HepG2 (cell line): Measurements from ENCODE around the gene THOC6. TPM values are rescaled to one million over a fixed set of nuclear protein-coding genes. Genes with fewer than 3 reads are reported as not detected.

ENCODE experiments used
- ATAC-seq: fragments of 200-7000 bp; cut with Tn5 transposase; 3 replicates; pipeline ENCODE4 v1.9.1; 2020; ENCODE audit warnings: mild to moderate bottlenecking, moderate library complexity
- BruUV-seq: library from RNA; stranded (reverse); fragments of 400-500 nt; replicated peaks from 2 replicates; lab custom pipeline; 2021; lab: Mats Ljungman, UMichigan
- CTCF ChIA-PET: fragments of 300-600 bp; formaldehyde crosslinking; extraction: SDS; loops from one replicate; lab custom pipeline; 2021; ENCODE audit warnings: low total read pairs, inconsistent platforms, low intra/inter-chr PET ratio; lab: Yijun Ruan, JAX
- POLR2A ChIA-PET: fragments of 350-600 bp; sonication (Branson Sonifier 250); formaldehyde crosslinking; loops from one replicate; lab custom pipeline; 2020; ENCODE audit warnings: antibody characterized with exemption, inconsistent platforms; lab: Yijun Ruan, JAX
- DNase-seq: peaks from one replicate; pipeline ENCODE4 v3.0.0-alpha.2; 2015; ENCODE audit warnings: low spot score
- FAIRE-seq: peaks from 3 replicates; lab custom pipeline; 2011; peaks lifted over from hg19 to GRCh38; lab: Jason Lieb, UNC
- H2AFZ ChIP-seq: one replicate; pipeline ENCODE4 v1.6.1; 2011; ENCODE audit warnings: low read length, inconsistent platforms
- H3K27ac ChIP-seq: fragments of 300-600 bp; 3 replicates; pipeline ENCODE4 v1.8.0; 2011; ENCODE audit warnings: mixed run types, mild to moderate bottlenecking, mixed read lengths, low read length, inconsistent platforms; ENCODE audit not compliant: insufficient read depth; ENCODE audit errors: extremely low read length
- H3K27me3 ChIP-seq, 2 experiments: fragments of 200-600 bp in 1 of 2; 2 replicates in 1 of 2; 3 replicates in 1 of 2; pipeline versions ENCODE4 v1.6.0 to v1.8.0; 2011; ENCODE audit warnings: low read length in 2 of 2, mild to moderate bottlenecking in 2 of 2, moderate library complexity in 2 of 2, inconsistent platforms in 1 of 2; ENCODE audit not compliant: insufficient read depth in 2 of 2, control insufficient read depth in 1 of 2
- H3K36me3 ChIP-seq, 2 experiments: fragments of 200-600 bp in 1 of 2; replicated peaks in 1 of 2; 2 replicates in 1 of 2; 3 replicates in 1 of 2; pipeline versions ENCODE4 v1.5.1 to v1.8.0; 2011; ENCODE audit warnings: low read length in 2 of 2, inconsistent platforms in 1 of 2; ENCODE audit not compliant: insufficient read depth in 2 of 2, control insufficient read depth in 1 of 2
- H3K4me1 ChIP-seq: 2 replicates; pipeline ENCODE4 v1.5.1; 2012; ENCODE audit warnings: low read length, inconsistent platforms; ENCODE audit not compliant: insufficient read depth
- H3K4me2 ChIP-seq: 2 replicates; pipeline ENCODE4 v1.6.0; 2011; ENCODE audit warnings: low read depth, low read length, inconsistent platforms
- H3K4me3 ChIP-seq, 3 experiments: fragments of 200-600 bp in 1 of 3; sonication (generic), shearing (Covaris generic) in 1 of 3; replicated peaks in 1 of 3; 2 replicates each; pipeline ENCODE4 v1.5.1; 2011 to 2016; ENCODE audit warnings: low read length in 3 of 3, inconsistent platforms in 2 of 3, low read depth in 2 of 3, mild to moderate bottlenecking in 2 of 3, control low read depth in 1 of 3, mixed read lengths in 1 of 3; ENCODE audit not compliant: insufficient read depth in 1 of 3
- H3K79me2 ChIP-seq: one replicate; pipeline ENCODE4 v1.6.1; 2011; ENCODE audit warnings: low read length, inconsistent platforms; ENCODE audit not compliant: insufficient read depth
- H3K9ac ChIP-seq: 2 replicates; pipeline ENCODE4 v1.6.0; 2011; ENCODE audit warnings: mild to moderate bottlenecking, low read depth, low read length, inconsistent platforms; ENCODE audit not compliant: insufficient read depth
- H3K9me3 ChIP-seq: 2 replicates; pipeline ENCODE4 v1.5.1; 2012; ENCODE audit warnings: mild to moderate bottlenecking, low read length
- H4K20me1 ChIP-seq: 2 replicates; pipeline ENCODE4 v1.6.0; 2011; ENCODE audit warnings: inconsistent platforms, mild to moderate bottlenecking, low read length, moderate library complexity; ENCODE audit not compliant: insufficient read depth
- GATAD2A ChIP-seq: IDR thresholded peaks from 2 replicates; pipeline ENCODE4 v1.6.1; 2016
- IKZF4 ChIP-seq: sonication (generic); formaldehyde crosslinking; IDR thresholded peaks from 2 replicates; pipeline ENCODE4 v1.5.1; 2020; ENCODE audit warnings: borderline replicate concordance, mild to moderate bottlenecking, low read depth, missing genetic modification reagents; ENCODE audit errors: not compliant biosample characterization
- IRF9 ChIP-seq: sonication (generic); formaldehyde crosslinking; IDR thresholded peaks from 2 replicates; pipeline ENCODE4 v1.8.0; 2022; ENCODE audit warnings: missing genetic modification reagents, mild to moderate bottlenecking, borderline replicate concordance
- KDM2A ChIP-seq: sonication (generic); formaldehyde crosslinking; IDR thresholded peaks from 2 replicates; pipeline ENCODE4 v1.4.0; 2020; ENCODE audit warnings: low read depth, missing genetic modification reagents, borderline replicate concordance
- MXD4 ChIP-seq: IDR thresholded peaks from 2 replicates; pipeline ENCODE4 v1.6.1; 2016; ENCODE audit warnings: mild to moderate bottlenecking, missing biosample characterization, missing genetic modification reagents
- ZBTB7B ChIP-seq: sonication (generic); formaldehyde crosslinking; IDR thresholded peaks from 2 replicates; pipeline ENCODE4 v1.4.0; 2020; ENCODE audit warnings: missing genetic modification reagents
- ZFP41 ChIP-seq: sonication (generic); formaldehyde crosslinking; IDR thresholded peaks from 2 replicates; pipeline ENCODE4 v1.4.0; 2020; ENCODE audit warnings: mild to moderate bottlenecking, missing genetic modification reagents, borderline replicate concordance
- ZFP82 ChIP-seq: sonication (generic); formaldehyde crosslinking; IDR thresholded peaks from 2 replicates; pipeline ENCODE4 v1.5.1; 2020; ENCODE audit warnings: mild to moderate bottlenecking, missing genetic modification reagents, borderline replicate concordance
- ZNF121 ChIP-seq: sonication (generic); formaldehyde crosslinking; IDR thresholded peaks from 2 replicates; pipeline ENCODE4 v1.5.0; 2020; ENCODE audit warnings: mild to moderate bottlenecking, missing genetic modification reagents
- ZNF281 ChIP-seq: sonication (generic); formaldehyde crosslinking; IDR thresholded peaks from 2 replicates; pipeline ENCODE4 v1.4.0; 2020; ENCODE audit warnings: missing genetic modification reagents, borderline replicate concordance
- ZNF687 ChIP-seq: sonication (generic); formaldehyde crosslinking; IDR thresholded peaks from 2 replicates; pipeline ENCODE4 v1.5.1; 2020; ENCODE audit warnings: mild to moderate bottlenecking, missing genetic modification reagents, moderate library complexity
- ZSCAN25 ChIP-seq: sonication (generic); formaldehyde crosslinking; IDR thresholded peaks from 2 replicates; pipeline ENCODE4 v1.8.0; 2022; ENCODE audit warnings: mild to moderate bottlenecking, missing genetic modification reagents
- WGBS: methylation state at CpG from one replicate; pipeline ENCODE4 v1.1.6; 2017; ENCODE audit warnings: low lambda C conversion rate; 5-methylcytosine and 5-hydroxymethylcytosine counted together
- in situ Hi-C: cut with HindIII; loops from 2 replicates; pipeline ENCODE4 v1.10.0; 2017; ENCODE audit warnings: low pct_unique_long_range_greater_than_20kb; ENCODE audit not compliant: extremely low pct_ligation_motif_present
- intact Hi-C: fragments of 100-400 bp; cut with micrococcal nuclease; formaldehyde crosslinking; loops from one replicate; pipeline ENCODE4 v1.10.0; 2022; ENCODE audit not compliant: unreplicated experiment
- polyA plus RNA-seq, 8 experiments: library from polyadenylated mRNA; depleted of rRNA in 3 of 8; stranded (reverse) in 7 of 8; unstranded in 1 of 8; fragments of >200 nt; fragmentation: Illumina TruSeq in 4 of 8; extraction: Trizol in 4 of 8; gene quantifications; 2 replicates each; pipeline versions ENCODE4 v1.2.1 to v1.2.3, GENCODE V29; 2011 to 2016; ENCODE audit warnings: low read depth in 4 of 8, missing spikeins in 1 of 8, mixed read lengths in 1 of 8; ENCODE audit not compliant: insufficient read depth in 1 of 8
- total RNA-seq, 5 experiments: library from RNA; depleted of rRNA; stranded (reverse); fragments of >200 nt; fragmentation: Illumina TruSeq; extraction: Trizol; gene quantifications; 2 replicates each; pipeline ENCODE4 v1.2.3, GENCODE V29; 2016; ENCODE audit warnings: low read depth in 1 of 5

The THOC6 gene
- total and polyA plus RNA-seq, 2 of the 13 experiments (the other 11 are each of a cell fraction or from before 2014, with no cell fraction given): 32.1 to 37.0 TPM

GRCh38 chr16:3008690-3009037 is 15.2 kb upstream of the THOC6 start (continued):
- no peak for TF ChIP-seq ZNF281
- TF ChIP-seq ZNF121: no peak
- TF ChIP-seq, all 625 proteins: peak for 1

GRCh38 chr16:3009568-3010390 is 14.1 kb upstream of the THOC6 start:
- Histone ChIP-seq H3K4me3 (peak overlapping the region in 2 of 3 experiments; percentile 35 to 69; a peak in 3 of 6 replicates), H3K4me1 (peaks cover 97% of the 10 kb centered on the region), H4K20me1 (no peaks in the 10 kb centered on the region), H3K4me2 (peak overlapping the region; percentile 88), H3K79me2 (no peaks in the 10 kb centered on the region), H3K9ac (peak overlapping the region; percentile 38; the same call in 1 of the 2 replicates), H2AFZ (no peak overlapping the region), H3K36me3 (no peaks in the 10 kb centered on the region), H3K27ac (peak overlapping the region; percentile 40), H3K27me3 (peaks cover 7 to 22% of the 10 kb centered on the region in 2 experiments; a peak in 4 of 5 replicates), H3K9me3 (no peaks in the 10 kb centered on the region)
- ChIA-PET CTCF (no interaction called here), POLR2A (interaction anchor here (0.8 to 14.2 kb wide), 6 partner anchors 13 to 125 kb away, joined by 3 to 750 read pairs (median 4); partner anchors contain the start of genes CLDN6, HCFC1R1, THOC6 and TNFRSF12A)
- no peak for DNase-seq
- no peak for FAIRE-seq
- ATAC-seq: peak; percentile 35
- no TSS peak for BruUV-seq
- in situ Hi-C loops (no loop called here), intact Hi-C loops (no loop called here)
- WGBS: 22% methylated on average over 17 of the region's 21 CpGs
- TF ChIP-seq ZSCAN25 (CRISPR knock-in tag) (peak; percentile 45; the same call in 1 of the 2 replicates), ZFP82 (CRISPR knock-in tag) (peak; percentile 60; the same call in 1 of the 2 replicates), MXD4 (CRISPR knock-in tag) (0 out of 2 replicates have a peak, but pooled peaks have one; percentile 31), KDM2A (CRISPR knock-in tag) (peak; percentile 50; the same call in 1 of the 2 replicates), GATAD2A (CRISPR knock-in tag) (peak; percentile 39; the same call in 1 of the 2 replicates), IRF9 (CRISPR knock-in tag) (no peak), IKZF4 (CRISPR knock-in tag) (no peak), ZBTB7B (CRISPR knock-in tag) (peak; percentile 81), ZNF687 (CRISPR knock-in tag) (peak; percentile 68), ZFP41 (CRISPR knock-in tag) (no peak)
